Cortex of kidney (tissue), 1 donor: ENCODE results near the gene ZNF214.

Experiments
- DNase-seq: peaks from one replicate; lab custom pipeline; 2025; lab: John Stamatoyannopoulos, UW

The ZNF214 gene

DNA sequence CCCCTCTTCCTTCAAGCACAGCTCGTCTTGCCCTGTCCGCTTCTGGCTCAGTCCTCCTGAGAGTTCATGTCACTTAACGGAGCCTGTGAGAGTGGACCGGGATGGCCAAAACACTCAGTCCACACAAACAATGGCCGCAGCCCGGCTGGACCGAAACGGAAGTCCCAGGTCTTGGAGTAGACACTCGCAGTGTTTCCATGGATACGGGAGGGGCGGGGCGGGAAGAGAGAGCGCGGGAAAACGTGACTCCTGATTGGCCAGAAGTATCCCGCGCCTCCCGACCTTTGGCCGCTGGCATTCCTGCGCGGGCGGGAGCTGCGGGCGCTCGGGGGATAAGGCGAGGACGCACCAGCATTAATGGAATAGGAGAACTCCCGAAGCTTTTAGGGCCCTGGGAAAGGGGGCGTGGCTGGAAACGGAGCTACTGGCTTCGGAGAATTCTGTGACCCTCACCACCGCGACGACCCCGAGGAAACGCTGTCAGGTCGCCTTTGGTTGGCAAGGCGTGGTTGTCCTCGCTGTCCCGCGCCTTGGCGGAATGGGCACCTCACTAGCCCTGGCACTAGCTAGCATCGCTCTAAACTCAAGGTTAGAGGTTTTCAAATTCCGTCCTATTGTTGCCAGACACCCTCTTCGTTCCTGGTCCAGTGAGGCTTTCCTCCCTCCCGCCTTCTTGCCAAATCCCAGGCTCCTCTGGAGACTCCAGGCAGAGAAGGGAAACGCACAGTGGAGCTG lies at the start of gene ZNF214, which contains the start of gene NLRP14:
Gene ZNF214 (minus strand): TSS at position 164 of the 735 bp plus-strand sequence. CDS start 17,511 bp downstream, outside the sequence.
Gene NLRP14 (plus strand): TSS at position 297 of the 735 bp plus-strand sequence. CDS start 18,108 bp downstream, outside the sequence.
- DNase-seq, result no peak

GRCh38 chr11:7062534-7062933 lies 42.4 kb upstream of the ZNF214 start:
- no peak for DNase-seq

DNA sequence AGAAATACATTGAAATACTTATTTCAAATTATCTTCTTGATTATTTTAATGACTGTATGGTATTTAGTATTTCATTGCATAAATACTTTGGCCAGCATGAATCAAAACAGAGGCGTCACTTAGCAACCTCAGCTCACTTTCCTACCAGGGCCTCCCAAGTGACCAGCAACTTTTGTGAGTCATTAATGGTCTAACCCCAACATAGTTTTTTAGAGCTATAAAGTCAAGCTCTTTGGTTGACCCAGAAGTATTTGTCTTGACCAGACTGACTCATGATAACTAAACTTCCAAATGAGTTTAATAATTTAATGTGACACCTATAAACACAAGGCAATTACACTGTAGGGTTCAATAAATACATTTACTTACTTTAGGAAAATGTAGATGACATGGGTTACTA lies 40.7 kb upstream of the ZNF214 start:
- DNase-seq, result no peak

- no peak for DNase-seq
Measured at GRCh38 chr11:7057641-7058040, 37.5 kb upstream of the ZNF214 start.

GRCh38 chr11:7056828-7057513 lies 36.8 kb upstream of the ZNF214 start:
- no peak for DNase-seq

GRCh38 chr11:7050191-7050590 lies 30.0 kb upstream of the ZNF214 start:
- DNase-seq, result no peak

DNA sequence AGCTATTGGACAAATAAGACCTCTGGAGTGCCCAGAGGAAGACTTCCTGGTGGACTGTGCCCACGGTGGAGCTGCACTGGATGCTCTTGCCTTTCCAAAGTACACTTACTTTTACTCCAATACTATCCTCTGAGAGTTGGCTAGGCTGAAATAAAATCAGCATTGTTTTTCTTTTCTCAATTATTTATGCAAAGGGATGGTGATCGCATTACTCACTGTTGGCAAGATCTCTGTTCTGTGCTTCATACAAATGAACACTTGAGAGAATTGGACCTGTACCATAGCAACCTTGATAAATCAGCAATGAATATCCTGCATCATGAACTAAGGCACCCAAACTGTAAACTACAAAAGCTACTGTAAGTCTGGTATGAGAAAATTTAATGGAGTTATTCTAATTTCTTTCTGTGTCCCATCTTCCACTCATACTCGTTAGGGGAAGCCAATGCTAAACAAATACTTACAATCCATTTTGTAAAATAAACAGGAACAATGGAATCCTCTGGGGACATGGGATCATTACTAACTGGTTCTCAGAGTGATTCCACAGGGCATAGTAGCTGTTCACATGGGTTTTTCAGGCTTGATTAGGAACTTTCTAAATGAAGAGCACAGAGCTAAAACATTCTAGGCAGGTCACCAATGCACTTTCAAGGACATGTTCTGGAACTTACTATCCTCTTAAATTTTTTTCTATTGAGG lies 26.5 kb upstream of the ZNF214 start:
- no peak for DNase-seq

DNA sequence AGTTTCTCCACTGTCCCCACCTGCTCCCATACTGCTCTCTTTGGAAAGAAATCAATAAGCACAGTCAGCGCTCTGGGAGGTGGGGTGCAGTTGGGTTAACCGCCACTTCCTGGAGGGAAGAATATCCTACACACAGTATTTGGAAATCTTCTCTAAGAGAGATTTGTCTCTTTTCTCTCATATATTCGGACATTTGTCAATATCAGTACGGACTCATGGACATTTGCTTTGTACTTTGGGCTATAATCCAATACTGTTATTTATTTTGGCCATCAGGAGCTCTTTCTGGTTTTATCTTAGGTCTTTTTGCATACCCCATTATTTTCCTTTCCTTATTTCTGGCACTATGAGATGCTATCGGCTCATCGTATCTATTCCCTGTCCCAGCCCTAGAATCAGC lies 13.9 kb upstream of the ZNF214 start:
- DNase-seq, result no peak

GRCh38 chr11:7032692-7033091 lies 12.5 kb upstream of the ZNF214 start:
- DNase-seq, result no peak

DNA sequence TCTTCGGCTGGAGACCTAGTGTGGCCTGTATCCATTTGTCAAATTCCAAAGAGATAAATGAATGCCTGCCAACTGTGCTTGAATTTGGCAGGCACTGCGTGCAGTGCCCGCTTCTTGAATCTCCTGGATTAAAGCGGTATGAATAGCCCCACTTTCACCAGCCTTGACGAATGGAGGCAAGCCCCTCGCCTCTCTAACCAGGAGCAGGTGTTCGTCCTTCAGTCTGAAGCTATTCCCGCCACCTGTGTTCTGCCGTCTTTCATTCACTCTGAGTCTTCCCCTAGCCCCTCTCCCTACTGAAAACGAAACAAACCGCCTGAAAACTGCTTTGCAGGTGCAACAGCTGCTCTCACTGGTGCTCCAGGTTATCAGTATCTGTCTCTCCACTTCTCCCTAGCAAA lies 11.3 kb upstream of the ZNF214 start:
- no peak for DNase-seq

GRCh38 chr11:7030836-7031235 lies 10.7 kb upstream of the ZNF214 start:
- DNase-seq, result no peak

DNA sequence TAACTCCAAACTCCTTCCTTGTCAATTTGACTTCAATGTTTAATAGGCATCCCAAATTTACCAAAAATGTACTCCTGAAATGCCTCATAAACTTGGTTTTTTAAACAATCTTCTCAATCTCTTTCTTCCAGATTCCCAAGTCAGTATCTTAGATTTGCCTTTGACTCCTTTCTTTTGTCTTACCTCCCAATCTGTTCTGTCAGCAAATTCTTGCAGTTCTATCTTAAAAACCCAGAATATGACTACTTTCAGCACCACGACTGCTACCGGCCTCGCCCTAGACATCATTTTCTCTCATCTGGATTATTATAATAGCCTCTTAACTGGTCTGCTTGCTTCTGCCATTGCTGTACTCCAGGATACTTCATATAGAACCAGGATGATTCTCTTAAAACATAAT lies 8.0 kb upstream of the ZNF214 start:
- DNase-seq, result no peak

DNA sequence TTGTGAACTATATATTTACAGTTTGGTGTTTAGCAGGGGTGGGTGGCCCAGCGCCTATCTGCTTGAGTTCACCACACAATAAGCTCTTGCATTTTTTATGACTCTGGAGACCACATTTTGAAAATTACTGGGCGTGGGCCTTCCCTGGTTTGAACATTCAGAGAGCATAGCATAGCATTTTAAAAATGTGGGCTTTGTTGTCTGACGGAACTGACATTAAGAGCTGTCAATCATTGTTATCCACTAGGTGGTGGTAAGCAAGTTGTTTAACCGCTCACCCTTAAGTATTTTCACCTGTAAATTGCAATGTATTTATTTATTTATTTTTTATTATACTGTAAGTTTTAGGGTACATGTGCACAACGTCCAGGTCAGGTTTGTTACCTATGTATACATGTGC lies 1.2 kb upstream of the ZNF214 start:
- no peak for DNase-seq

DNA sequence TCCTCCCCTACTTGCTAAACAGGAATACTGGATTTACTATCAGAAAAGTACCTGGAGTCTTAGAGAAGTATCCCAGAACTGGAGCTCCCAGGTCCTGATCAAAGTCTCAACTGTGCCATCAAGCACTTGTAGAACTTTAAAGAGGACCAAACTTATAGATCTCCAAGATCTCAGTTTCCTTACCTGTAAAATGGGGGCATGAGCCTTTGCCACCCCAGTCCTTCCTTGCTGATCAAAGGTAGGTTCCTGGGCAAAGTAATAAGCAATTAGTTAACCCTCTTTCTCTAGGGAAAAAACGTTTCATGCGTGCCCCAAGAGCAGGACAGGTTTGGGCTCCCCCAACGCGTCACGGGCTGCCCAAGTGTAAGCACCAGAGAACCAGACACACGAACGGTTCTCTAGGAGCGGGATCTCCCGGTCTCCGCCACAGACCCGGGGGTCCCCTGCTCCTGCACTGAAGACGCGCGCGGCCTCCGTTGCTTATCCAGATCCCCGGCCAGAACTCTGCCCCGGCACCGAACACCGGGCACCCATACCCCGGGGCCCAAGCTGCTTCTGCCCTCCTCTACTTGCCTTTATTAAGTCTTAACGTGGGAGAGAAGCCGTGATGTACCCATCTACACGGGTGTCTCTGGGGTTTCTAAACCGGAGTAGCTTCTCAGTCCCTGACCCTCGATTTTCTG lies 505 bp downstream of the ZNF214 start:
- no peak for DNase-seq

- no peak for DNase-seq
Measured at GRCh38 chr11:7016011-7016410, 4.1 kb downstream of the ZNF214 start.

DNA sequence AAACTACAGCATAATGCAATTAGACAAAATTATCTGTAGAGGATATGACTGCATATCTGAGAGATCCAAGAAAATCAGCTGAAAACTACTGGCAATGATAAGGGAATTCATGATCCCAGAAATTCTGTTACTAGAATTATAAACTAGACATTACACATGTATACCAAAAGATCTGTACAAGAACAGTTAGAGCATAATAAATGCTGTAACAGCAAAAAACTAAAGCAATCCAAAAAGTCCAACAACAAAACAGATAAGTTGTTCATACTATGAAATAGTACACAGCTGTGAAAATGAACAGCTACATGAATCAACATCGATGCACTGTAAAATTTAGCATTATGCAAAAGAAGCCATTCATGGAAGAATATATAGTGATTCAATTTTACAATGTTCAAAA lies 6.0 kb downstream of the ZNF214 start:
- no peak for DNase-seq

DNA sequence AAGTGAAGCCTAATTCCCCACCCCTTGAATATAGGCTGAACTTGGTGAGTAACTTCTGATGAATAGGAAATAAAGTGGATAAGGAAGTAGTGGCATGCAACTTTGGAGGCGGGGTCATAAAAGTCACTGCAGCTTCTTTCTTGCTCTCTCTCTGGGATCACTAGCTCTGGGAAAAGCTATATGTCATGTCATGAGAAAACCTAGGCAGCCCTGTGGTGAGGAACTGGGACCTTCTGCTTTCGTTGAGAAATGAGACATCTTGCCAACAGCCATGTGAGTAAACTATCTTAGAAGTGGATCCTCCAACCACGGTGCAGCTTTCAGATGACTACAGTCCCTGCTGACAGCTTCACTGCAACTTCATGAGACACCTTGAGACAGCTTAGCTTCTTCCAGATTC lies 15.7 kb downstream of the ZNF214 start:
- DNase-seq, result no peak

DNA sequence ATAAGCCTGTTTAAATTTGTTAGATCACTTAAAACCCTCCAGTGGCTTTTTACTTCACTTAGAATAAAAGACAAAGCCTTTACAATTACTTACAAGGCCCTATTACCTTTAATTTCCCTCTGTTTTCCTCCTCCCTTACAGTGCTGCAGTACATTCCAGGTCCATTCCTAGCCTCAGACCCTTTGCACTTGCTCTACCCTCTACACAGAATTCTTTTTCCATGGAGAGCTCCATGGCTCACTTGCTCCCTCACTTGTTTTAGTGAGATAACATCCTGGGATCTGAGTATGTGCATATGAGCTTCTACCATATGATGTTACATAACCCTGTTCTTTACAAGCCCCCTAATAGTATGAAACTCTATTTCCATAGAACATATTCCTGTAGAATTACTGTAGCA lies 24.4 kb downstream of the ZNF214 start:
- no peak for DNase-seq

- no peak for DNase-seq
Measured at GRCh38 chr11:6992457-6993417, 27.4 kb downstream of the ZNF214 start.

- no peak for DNase-seq
Measured at GRCh38 chr11:6992026-6992425, 28.1 kb downstream of the ZNF214 start.

DNA sequence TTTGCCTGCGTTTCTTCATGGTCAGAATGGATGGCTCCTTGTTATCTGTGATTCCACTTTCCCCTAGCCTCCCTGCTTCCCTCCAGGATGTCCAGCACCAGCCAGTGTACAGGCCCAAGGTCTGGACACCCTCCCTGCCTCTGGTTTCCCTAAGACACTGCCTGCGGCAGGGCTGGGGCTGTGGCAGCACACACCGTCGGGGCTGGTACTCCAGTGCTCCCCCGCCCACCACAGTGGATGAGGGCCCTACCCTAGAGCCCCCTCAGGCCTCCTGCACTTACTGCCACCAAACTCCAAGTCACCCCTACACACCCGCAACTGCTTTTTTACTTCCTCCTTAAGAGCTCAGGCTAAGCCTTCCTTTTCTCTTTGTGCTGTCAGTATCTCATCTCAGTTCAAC lies 28.9 kb downstream of the ZNF214 start:
- no peak for DNase-seq
